NCI-H226 (cell line): ENCODE results near the gene DLEC1.
"Not testable (repeated sequence)": the region's sequence is repeated elsewhere in the genome, so short reads cannot be mapped to it uniquely, and the experiment has no call there.

Source experiments
- DNase-seq: peaks from one replicate; pipeline ENCODE4 v3.0.0-alpha.2; 2015

The DLEC1 gene

GRCh38 chr3:38046027-38046426 is 7.0 kb downstream of the DLEC1 start:
- no peak for DNase-seq

- DNase-seq = no peak
Measured at GRCh38 chr3:38046821-38047220, 7.8 kb downstream of the DLEC1 start.

GRCh38 chr3:38047896-38048295 is 8.9 kb downstream of the DLEC1 start:
- DNase-seq = no peak

- no peak for DNase-seq
Measured at GRCh38 chr3:38049358-38050126, 10.5 kb downstream of the DLEC1 start.

- DNase-seq = no peak
Measured at GRCh38 chr3:38051131-38051530, 12.1 kb downstream of the DLEC1 start.

- not testable (repeated sequence) for DNase-seq
Measured at GRCh38 chr3:38053286-38053685, 14.3 kb downstream of the DLEC1 start.

- not testable (repeated sequence) for DNase-seq
Measured at GRCh38 chr3:38053813-38054498, 14.9 kb downstream of the DLEC1 start.

GRCh38 chr3:38054499-38055001 is 15.5 kb downstream of the DLEC1 start:
- no peak for DNase-seq

GRCh38 chr3:38059148-38059547 is 20.1 kb downstream of the DLEC1 start:
- DNase-seq = no peak

- DNase-seq = no peak
Measured at GRCh38 chr3:38059591-38059990, 20.6 kb downstream of the DLEC1 start.

GRCh38 chr3:38062809-38063208 is 23.8 kb downstream of the DLEC1 start:
- DNase-seq = no peak

GRCh38 chr3:38064453-38064852 is 25.4 kb downstream of the DLEC1 start:
- not testable (repeated sequence) for DNase-seq

- peak; percentile 33 for DNase-seq
Measured at GRCh38 chr3:38067508-38068233, 28.7 kb downstream of the DLEC1 start.

- DNase-seq = no peak
Measured at GRCh38 chr3:38070013-38070412, 31.0 kb downstream of the DLEC1 start.

GRCh38 chr3:38077073-38077472 is 38.1 kb downstream of the DLEC1 start:
- DNase-seq = not testable (repeated sequence)

GRCh38 chr3:38082296-38082695 is 43.3 kb downstream of the DLEC1 start:
- DNase-seq = not testable (repeated sequence)

GRCh38 chr3:38083254-38083653 is 44.2 kb downstream of the DLEC1 start:
- not testable (repeated sequence) for DNase-seq

GRCh38 chr3:38083871-38084333 is 44.9 kb downstream of the DLEC1 start:
- DNase-seq = no peak

- no peak for DNase-seq
Measured at GRCh38 chr3:38084334-38085310, 45.6 kb downstream of the DLEC1 start.

GRCh38 chr3:38085311-38085942 is 46.4 kb downstream of the DLEC1 start:
- no peak for DNase-seq

- no peak for DNase-seq
Measured at GRCh38 chr3:38085943-38086324, 46.9 kb downstream of the DLEC1 start.

- DNase-seq = no peak
Measured at GRCh38 chr3:38086496-38086895, 47.5 kb downstream of the DLEC1 start.
